ENCODE data around the gene PTPRT.

Gene PTPRT

DNA sequence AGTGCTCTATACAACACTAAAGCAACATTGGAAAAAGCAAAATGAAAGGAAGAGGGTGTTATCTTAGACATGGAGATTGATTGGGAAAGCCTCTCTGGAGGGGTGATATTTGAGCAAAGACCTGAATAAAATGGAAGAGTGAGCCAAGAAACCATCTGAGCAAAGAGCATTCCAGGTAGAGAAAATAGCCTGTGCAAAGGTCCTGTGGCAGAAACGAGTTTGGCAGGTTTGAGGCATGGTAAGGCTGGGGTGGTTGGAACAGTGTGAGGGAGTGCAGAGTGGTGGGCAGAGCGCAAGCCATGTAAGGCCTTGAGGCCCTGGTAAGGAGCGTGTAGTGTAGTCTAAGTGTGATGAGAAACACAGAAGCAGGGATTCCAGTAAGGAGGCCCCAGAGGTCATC lies 40.0 kb upstream of the PTPRT start:
- Histone ChIP-seq H3K9me3 (ENCODE audit: control insufficient read depth, insufficient read depth, low read depth, low read length) (no peaks in the 10 kb centered on the region), H3K4me1 (ENCODE audit: control insufficient read depth, insufficient read depth, low read length) (no peaks in the 10 kb centered on the region), H3K36me3 (ENCODE audit: control insufficient read depth in 2 of 2, insufficient read depth in 1 of 2, low read length in 2 of 2) (no peaks in the 10 kb centered on the region), H3K4me3 (ENCODE audit: low read depth, low read length) (no peak overlapping the region), H3K27ac (ENCODE audit: extremely low read depth, low read depth, low read length) (no peak overlapping the region)
- TF ChIP-seq ZNF623 (tag by site-specific recombination; IDR thresholded peaks at IDR 0.05): peak; percentile 69
- TF ChIP-seq ZFHX2 (tag by site-specific recombination; conservative IDR thresholded peaks at IDR 0.05): no peak
- CTCF ChIA-PET: no interaction called here
- POLR2A ChIA-PET: no interaction called here

DNA sequence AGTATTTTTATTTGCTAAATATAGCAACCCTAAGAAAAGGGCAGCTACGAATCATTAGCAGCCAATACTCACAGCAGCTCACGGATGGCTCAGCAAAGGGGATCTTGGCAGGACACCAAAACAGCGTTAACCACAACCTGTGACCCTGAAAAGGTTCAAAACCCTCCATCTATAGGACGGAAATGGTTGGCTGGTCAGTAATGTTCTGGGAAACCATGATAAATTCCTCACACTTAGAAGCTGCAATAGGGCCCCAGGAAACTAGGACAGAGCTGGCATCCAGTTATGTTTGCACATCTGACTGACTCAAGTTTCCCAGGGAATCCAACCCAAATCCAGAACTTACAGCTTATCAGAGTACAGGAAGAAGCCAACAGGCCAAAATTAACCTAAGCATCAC lies 30.9 kb upstream of the PTPRT start:
- CTCF ChIA-PET: no interaction called here
- Histone ChIP-seq H3K36me3 (ENCODE audit: control insufficient read depth in 2 of 2, insufficient read depth in 1 of 2, low read length in 2 of 2) (no peaks in the 10 kb centered on the region), H3K4me3 (ENCODE audit: low read depth, low read length) (no peak overlapping the region), H3K27ac (ENCODE audit: extremely low read depth, low read depth, low read length) (no peak overlapping the region), H3K4me1 (ENCODE audit: control insufficient read depth, insufficient read depth, low read length) (no peaks in the 10 kb centered on the region), H3K9me3 (ENCODE audit: control insufficient read depth, insufficient read depth, low read depth, low read length) (no peaks in the 10 kb centered on the region)
- TF ChIP-seq ZNF660 (tag by site-specific recombination; IDR thresholded peaks at IDR 0.05) (no peak), ZNF350 (tag by site-specific recombination; IDR thresholded peaks at IDR 0.05) (no peak), ZNF169 (tag by site-specific recombination; IDR thresholded peaks at IDR 0.05) (no peak), ZNF560 (tag by site-specific recombination; IDR thresholded peaks at IDR 0.05; ENCODE audit: borderline replicate concordance) (no peak), ZNF830 (tag by site-specific recombination; IDR thresholded peaks at IDR 0.05; ENCODE audit: low read depth) (no peak), ZNF548 (tag by site-specific recombination; IDR thresholded peaks at IDR 0.05) (no peak), ATF2 (tag by site-specific recombination; IDR thresholded peaks at IDR 0.05; ENCODE audit: low read depth) (no peak), ZNF175 (tag by site-specific recombination; IDR thresholded peaks at IDR 0.05) (no peak), ZNF544 (tag by site-specific recombination; IDR thresholded peaks at IDR 0.05) (no peak)
- TF ChIP-seq, protein P1, sequence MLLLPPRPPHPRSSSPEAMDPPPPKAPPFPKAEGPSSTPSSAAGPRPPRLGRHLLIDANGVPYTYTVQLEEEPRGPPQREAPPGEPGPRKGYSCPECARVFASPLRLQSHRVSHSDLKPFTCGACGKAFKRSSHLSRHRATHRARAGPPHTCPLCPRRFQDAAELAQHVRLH (tag by site-specific recombination; IDR thresholded peaks at IDR 0.05): no peak
- TF ChIP-seq, protein P2, sequence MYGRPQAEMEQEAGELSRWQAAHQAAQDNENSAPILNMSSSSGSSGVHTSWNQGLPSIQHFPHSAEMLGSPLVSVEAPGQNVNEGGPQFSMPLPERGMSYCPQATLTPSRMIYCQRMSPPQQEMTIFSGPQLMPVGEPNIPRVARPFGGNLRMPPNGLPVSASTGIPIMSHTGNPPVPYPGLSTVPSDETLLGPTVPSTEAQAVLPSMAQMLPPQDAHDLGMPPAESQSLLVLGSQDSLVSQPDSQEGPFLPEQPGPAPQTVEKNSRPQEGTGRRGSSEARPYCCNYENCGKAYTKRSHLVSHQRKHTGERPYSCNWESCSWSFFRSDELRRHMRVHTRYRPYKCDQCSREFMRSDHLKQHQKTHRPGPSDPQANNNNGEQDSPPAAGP (tag by site-specific recombination; IDR thresholded peaks at IDR 0.05): no peak
- TF ChIP-seq, protein P3, sequence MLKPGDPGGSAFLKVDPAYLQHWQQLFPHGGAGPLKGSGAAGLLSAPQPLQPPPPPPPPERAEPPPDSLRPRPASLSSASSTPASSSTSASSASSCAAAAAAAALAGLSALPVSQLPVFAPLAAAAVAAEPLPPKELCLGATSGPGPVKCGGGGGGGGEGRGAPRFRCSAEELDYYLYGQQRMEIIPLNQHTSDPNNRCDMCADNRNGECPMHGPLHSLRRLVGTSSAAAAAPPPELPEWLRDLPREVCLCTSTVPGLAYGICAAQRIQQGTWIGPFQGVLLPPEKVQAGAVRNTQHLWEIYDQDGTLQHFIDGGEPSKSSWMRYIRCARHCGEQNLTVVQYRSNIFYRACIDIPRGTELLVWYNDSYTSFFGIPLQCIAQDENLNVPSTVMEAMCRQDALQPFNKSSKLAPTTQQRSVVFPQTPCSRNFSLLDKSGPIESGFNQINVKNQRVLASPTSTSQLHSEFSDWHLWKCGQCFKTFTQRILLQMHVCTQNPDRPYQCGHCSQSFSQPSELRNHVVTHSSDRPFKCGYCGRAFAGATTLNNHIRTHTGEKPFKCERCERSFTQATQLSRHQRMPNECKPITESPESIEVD (tag by site-specific recombination; IDR thresholded peaks at IDR 0.05): no peak
- POLR2A ChIA-PET: no interaction called here

DNA sequence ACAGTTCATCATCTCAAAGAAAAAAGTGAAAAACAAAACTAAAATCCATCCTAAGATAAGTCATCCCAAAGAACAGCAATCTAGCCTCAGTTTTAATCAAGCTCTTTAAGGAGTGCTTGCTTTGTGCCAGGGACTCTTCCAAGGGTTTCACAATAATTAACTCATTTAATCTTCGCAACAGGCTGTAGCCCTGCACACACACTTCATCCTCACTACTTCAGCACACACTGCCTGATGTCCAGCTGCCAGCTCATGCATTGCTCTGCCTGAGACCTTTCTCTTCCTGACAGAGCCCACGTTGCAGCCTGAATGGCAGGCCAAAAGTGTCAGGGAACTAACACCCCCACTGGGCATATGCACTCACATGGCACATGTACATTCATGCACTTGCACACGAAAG lies 21.2 kb upstream of the PTPRT start:
- POLR2A ChIA-PET: interaction anchor here (0.6 kb wide), 1 partner anchor 985 kb away, joined by 4 read pairs; no protein-coding TSS in a partner anchor
- no peak overlapping the region for H3K27ac ChIP-seq (ENCODE audit: extremely low read depth, low read depth, low read length)
- H3K9me3 ChIP-seq (ENCODE audit: control insufficient read depth, insufficient read depth, low read depth, low read length): no peaks in the 10 kb centered on the region
- no peaks in the 10 kb centered on the region for H3K4me1 ChIP-seq (ENCODE audit: control insufficient read depth, insufficient read depth, low read length)
- no peak overlapping the region for H3K4me3 ChIP-seq (ENCODE audit: low read depth, low read length)
- CTCF ChIA-PET: no interaction called here
- H3K36me3 ChIP-seq (ENCODE audit: control insufficient read depth in 2 of 2, insufficient read depth in 1 of 2, low read length in 2 of 2): no peaks in the 10 kb centered on the region
- TF ChIP-seq, protein P4, sequence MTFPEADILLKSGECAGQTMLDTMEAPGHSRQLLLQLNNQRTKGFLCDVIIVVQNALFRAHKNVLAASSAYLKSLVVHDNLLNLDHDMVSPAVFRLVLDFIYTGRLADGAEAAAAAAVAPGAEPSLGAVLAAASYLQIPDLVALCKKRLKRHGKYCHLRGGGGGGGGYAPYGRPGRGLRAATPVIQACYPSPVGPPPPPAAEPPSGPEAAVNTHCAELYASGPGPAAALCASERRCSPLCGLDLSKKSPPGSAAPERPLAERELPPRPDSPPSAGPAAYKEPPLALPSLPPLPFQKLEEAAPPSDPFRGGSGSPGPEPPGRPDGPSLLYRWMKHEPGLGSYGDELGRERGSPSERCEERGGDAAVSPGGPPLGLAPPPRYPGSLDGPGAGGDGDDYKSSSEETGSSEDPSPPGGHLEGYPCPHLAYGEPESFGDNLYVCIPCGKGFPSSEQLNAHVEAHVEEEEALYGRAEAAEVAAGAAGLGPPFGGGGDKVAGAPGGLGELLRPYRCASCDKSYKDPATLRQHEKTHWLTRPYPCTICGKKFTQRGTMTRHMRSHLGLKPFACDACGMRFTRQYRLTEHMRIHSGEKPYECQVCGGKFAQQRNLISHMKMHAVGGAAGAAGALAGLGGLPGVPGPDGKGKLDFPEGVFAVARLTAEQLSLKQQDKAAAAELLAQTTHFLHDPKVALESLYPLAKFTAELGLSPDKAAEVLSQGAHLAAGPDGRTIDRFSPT (tag by site-specific recombination; IDR thresholded peaks at IDR 0.05): no peak
- no peak for TF ChIP-seq ZNF121 (tag by site-specific recombination; IDR thresholded peaks at IDR 0.05)
- TF ChIP-seq KLF1 (tag by site-specific recombination; IDR thresholded peaks at IDR 0.05): no peak
- no peak for TF ChIP-seq ZNF768 (tag by site-specific recombination; IDR thresholded peaks at IDR 0.05)
- no peak for TF ChIP-seq ZNF311 (tag by site-specific recombination; IDR thresholded peaks at IDR 0.05; ENCODE audit: borderline replicate concordance)
- no peak for TF ChIP-seq ZNF623 (tag by site-specific recombination; IDR thresholded peaks at IDR 0.05)
- no peak for TF ChIP-seq ZNF155 (tag by site-specific recombination; IDR thresholded peaks at IDR 0.05)
- TF ChIP-seq ZNF76 (tag by site-specific recombination; IDR thresholded peaks at IDR 0.05; ENCODE audit: borderline replicate concordance, low read depth): no peak
- TF ChIP-seq ZNF223 (tag by site-specific recombination; IDR thresholded peaks at IDR 0.05): no peak
- TF ChIP-seq EGR2 (tag by site-specific recombination; IDR thresholded peaks at IDR 0.05; ENCODE audit: low read depth): no peak
- no peak for TF ChIP-seq ZNF302 (tag by site-specific recombination; IDR thresholded peaks at IDR 0.05; ENCODE audit: low read depth)
- no peak for TF ChIP-seq ZBTB48 (tag by site-specific recombination; IDR thresholded peaks at IDR 0.05)
- no peak for TF ChIP-seq ZBTB21 (tag by site-specific recombination; IDR thresholded peaks at IDR 0.05)
- TF ChIP-seq ZNF654 (tag by site-specific recombination; IDR thresholded peaks at IDR 0.05; ENCODE audit: low read depth): no peak
- no peak for TF ChIP-seq ZNF626 (tag by site-specific recombination; IDR thresholded peaks at IDR 0.05)
